Measurements from ENCODE around the gene STKLD1. TPM values are rescaled to one million over a fixed set of nuclear protein-coding genes. Genes with fewer than 3 reads are reported as not detected.

STKLD1 gene
- total and polyA plus RNA-seq, 4 donors = 0.40 to 3.1 (median 1.1) TPM

DNA sequence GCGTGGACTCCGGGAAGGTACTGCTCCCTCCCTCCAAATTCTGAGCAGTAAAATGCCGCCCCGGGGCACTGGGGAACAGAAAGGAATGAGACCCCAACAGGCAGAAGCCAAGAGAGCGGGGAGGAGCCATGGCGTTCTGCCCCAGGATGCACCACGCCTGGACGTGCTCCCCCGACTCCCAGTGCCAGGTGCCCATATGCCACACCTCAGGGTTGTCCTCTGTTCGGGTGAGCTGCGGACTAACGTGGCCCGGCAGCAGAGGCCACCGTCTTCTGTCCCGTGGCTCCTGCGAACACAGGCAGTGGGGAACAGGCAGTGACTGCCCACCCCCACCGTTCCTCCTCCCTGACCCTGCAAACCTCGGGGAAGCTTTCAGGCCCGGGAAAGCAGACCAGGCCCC, 44.9 kb upstream of the STKLD1 start:
- H3K27me3 ChIP-seq (ENCODE audit: control insufficient read depth in 3 of 3, insufficient read depth in 3 of 3, low read length in 2 of 3) = no peaks in the 10 kb centered on the region
- H3K36me3 ChIP-seq (ENCODE audit: control insufficient read depth in 4 of 4, insufficient read depth in 4 of 4, low read length in 4 of 4) = peaks cover 14 to 38% (median 24%) of the 10 kb centered on the region in 4 donors
- WGBS, 2 donors = 92 to 94% methylated on average over 19 of the region's 19 CpGs
- no peak overlapping the region for H3K9ac ChIP-seq (ENCODE audit: insufficient read depth in 1 of 2, low read length in 2 of 2)
- ATAC-seq (ENCODE audit: insufficient read depth, low FRiP score) = no peak
- no peak overlapping the region for H3K27ac ChIP-seq (ENCODE audit: low read depth in 1 of 2, low read length in 1 of 2)
- H3K4me1 ChIP-seq (ENCODE audit: control insufficient read depth in 5 of 5, insufficient read depth in 5 of 5, low read length in 5 of 5) = peaks cover 0 to 10% (median 3%) of the 10 kb centered on the region in 5 donors
- no peak overlapping the region for H3K4me3 ChIP-seq
- DNase-seq = no peak
- TF ChIP-seq CTCF (IDR thresholded peaks at IDR 0.05; ENCODE audit: control extremely low read depth, extremely low read depth) = no peak
- H3K9me3 ChIP-seq (ENCODE audit: control insufficient read depth in 4 of 4, insufficient read depth in 3 of 4, low read length in 3 of 4) = no peaks in the 10 kb centered on the region

DNA sequence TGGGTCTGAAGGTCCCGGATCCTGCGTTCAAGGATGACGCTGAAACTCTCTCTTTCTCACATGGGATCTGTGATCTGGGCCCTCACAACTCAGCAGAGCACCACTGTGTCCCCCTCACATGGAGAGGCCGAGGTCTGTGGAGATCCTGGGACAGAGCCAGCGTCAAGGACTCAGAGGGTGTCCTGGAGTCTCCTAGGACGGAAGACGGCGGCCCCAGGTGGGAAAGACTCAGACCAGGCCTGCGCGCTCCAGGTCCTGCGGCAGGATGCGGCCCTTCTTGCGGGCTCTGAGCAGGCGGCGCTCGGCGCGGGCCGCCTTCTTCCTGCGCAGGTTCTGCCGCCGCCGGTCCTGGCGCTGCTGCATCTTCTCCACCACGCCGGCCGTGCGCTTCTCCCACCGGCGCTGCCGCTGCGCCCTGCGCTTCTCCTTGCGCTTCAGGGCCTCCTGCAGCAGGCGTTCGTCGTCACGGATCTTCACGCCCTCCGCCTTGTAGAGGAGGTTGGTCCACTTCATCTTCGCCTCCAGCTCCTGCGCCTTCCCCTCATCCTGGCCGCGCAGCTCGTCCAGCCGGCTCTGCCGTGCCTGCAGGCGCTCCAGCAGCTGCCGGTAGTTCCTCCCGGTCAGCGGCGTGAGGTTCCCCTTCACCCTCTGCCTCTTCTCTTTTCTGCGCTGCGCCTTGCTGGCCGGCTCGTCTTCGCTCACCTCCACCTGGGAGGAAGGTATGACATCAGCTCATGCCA, 44.4 kb upstream of the STKLD1 start:
- TF ChIP-seq CTCF (IDR thresholded peaks at IDR 0.05; ENCODE audit: control extremely low read depth, extremely low read depth) = no peak
- H3K36me3 ChIP-seq (ENCODE audit: control insufficient read depth in 4 of 4, insufficient read depth in 4 of 4, low read length in 4 of 4) = peaks cover 14 to 38% (median 24%) of the 10 kb centered on the region in 4 donors
- 96 to 99% methylated on average over 55 to 57 of the region's 57 CpGs for WGBS, 2 donors
- no peak overlapping the region for H3K4me3 ChIP-seq
- no peaks in the 10 kb centered on the region for H3K27me3 ChIP-seq (ENCODE audit: control insufficient read depth in 3 of 3, insufficient read depth in 3 of 3, low read length in 2 of 3)
- ATAC-seq (ENCODE audit: insufficient read depth, low FRiP score) (no peak), DNase-seq (no peak)
- no peaks in the 10 kb centered on the region for H3K9me3 ChIP-seq (ENCODE audit: control insufficient read depth in 4 of 4, insufficient read depth in 3 of 4, low read length in 3 of 4)
- no peak overlapping the region for H3K27ac ChIP-seq (ENCODE audit: low read depth in 1 of 2, low read length in 1 of 2)
- H3K9ac ChIP-seq (ENCODE audit: insufficient read depth in 1 of 2, low read length in 2 of 2) = no peak overlapping the region
- peaks cover 0 to 14% (median 3%) of the 10 kb centered on the region in 5 donors for H3K4me1 ChIP-seq (ENCODE audit: control insufficient read depth in 5 of 5, insufficient read depth in 5 of 5, low read length in 5 of 5)

GRCh38 chr9:133332381-133332730, 43.8 kb upstream of the STKLD1 start:
- H3K9me3 ChIP-seq (ENCODE audit: control insufficient read depth in 4 of 4, insufficient read depth in 3 of 4, low read length in 3 of 4) = no peaks in the 10 kb centered on the region
- H3K36me3 ChIP-seq (ENCODE audit: control insufficient read depth in 4 of 4, insufficient read depth in 4 of 4, low read length in 4 of 4) = peaks cover 14 to 38% (median 24%) of the 10 kb centered on the region in 4 donors
- no peak overlapping the region for H3K4me3 ChIP-seq
- no peak overlapping the region for H3K9ac ChIP-seq (ENCODE audit: insufficient read depth in 1 of 2, low read length in 2 of 2)
- DNase-seq (no peak), ATAC-seq (ENCODE audit: insufficient read depth, low FRiP score) (no peak)
- no peaks in the 10 kb centered on the region for H3K27me3 ChIP-seq (ENCODE audit: control insufficient read depth in 3 of 3, insufficient read depth in 3 of 3, low read length in 2 of 3)
- WGBS, 2 donors = 91 to 95% methylated on average over 20 of the region's 20 CpGs
- no peak overlapping the region for H3K27ac ChIP-seq (ENCODE audit: low read depth in 1 of 2, low read length in 1 of 2)
- no peak for TF ChIP-seq CTCF (IDR thresholded peaks at IDR 0.05; ENCODE audit: control extremely low read depth, extremely low read depth)
- H3K4me1 ChIP-seq (ENCODE audit: control insufficient read depth in 5 of 5, insufficient read depth in 5 of 5, low read length in 5 of 5) = peaks cover 0 to 14% (median 3%) of the 10 kb centered on the region in 5 donors

All from lung (tissue), 12 donors.